Peyer's patch (tissue), 4 donors: ENCODE data around the gene TBC1D13. TPM values are rescaled to one million over a fixed set of nuclear protein-coding genes. Genes with fewer than 3 reads are reported as not detected.

ENCODE experiments used
- DNase-seq, 3 donors: peaks; one replicate each; pipeline ENCODE4 v3.0.0-alpha.2; 2017 to 2019
- H3K27ac ChIP-seq, 4 donors: fragments of 200-600 bp; sonication (generic); one replicate each; pipeline ENCODE4 v1.5.1; 2016 to 2019
- H3K27me3 ChIP-seq, 2 donors: fragments of 200-600 bp; sonication (generic); one replicate each; pipeline ENCODE4 v1.5.1; 2019
- H3K36me3 ChIP-seq, 3 donors: fragments of 200-600 bp; sonication (generic); one replicate each; pipeline ENCODE4 v1.5.1; 2016 to 2019
- H3K4me1 ChIP-seq, 4 donors: fragments of 200-600 bp; sonication (generic); one replicate each; pipeline ENCODE4 v1.5.1; 2016 to 2019
- H3K4me3 ChIP-seq, 4 donors: fragments of 200-600 bp; sonication (generic); 1 replicate in 3 of 4; 2 replicates in 1 of 4; pipeline ENCODE4 v1.5.1; 2016 to 2019; ENCODE audit warnings: mild to moderate bottlenecking in 1 of 4
- H3K9me3 ChIP-seq, 4 donors: fragments of 200-600 bp; sonication (generic); one replicate each; pipeline ENCODE4 v1.5.1; 2016 to 2019; ENCODE audit warnings: mild to moderate bottlenecking in 1 of 4
- POLR2A ChIP-seq, 2 donors: fragments of 450-650 bp; IDR thresholded peaks; one replicate each; pipeline ENCODE4 v1.5.1; 2017; ENCODE audit warnings: antibody characterized with exemption in 2 of 2, mild to moderate bottlenecking in 2 of 2, moderate library complexity in 2 of 2
- total RNA-seq, 4 donors: library from RNA; depleted of rRNA; stranded (reverse); fragments of >200 nt; gene quantifications; one replicate each; pipeline ENCODE4 v1.1.0, GENCODE V29; 2016
- TF ChIP-seq, protein P1 (sequence below), 6 experiments: fragments of 450-650 bp in 4 of 6; fragments of 200-600 bp in 2 of 6; sonication (generic) in 1 of 6; IDR thresholded peaks; one replicate each; pipeline ENCODE4 v1.5.1; 2017 to 2019; ENCODE audit warnings: antibody characterized with exemption in 6 of 6, mild to moderate bottlenecking in 3 of 6, moderate library complexity in 1 of 6

TBC1D13 gene
- total RNA-seq, 4 donors from 2014 or later = 26.8 to 48.7 (median 45.7) TPM

DNA sequence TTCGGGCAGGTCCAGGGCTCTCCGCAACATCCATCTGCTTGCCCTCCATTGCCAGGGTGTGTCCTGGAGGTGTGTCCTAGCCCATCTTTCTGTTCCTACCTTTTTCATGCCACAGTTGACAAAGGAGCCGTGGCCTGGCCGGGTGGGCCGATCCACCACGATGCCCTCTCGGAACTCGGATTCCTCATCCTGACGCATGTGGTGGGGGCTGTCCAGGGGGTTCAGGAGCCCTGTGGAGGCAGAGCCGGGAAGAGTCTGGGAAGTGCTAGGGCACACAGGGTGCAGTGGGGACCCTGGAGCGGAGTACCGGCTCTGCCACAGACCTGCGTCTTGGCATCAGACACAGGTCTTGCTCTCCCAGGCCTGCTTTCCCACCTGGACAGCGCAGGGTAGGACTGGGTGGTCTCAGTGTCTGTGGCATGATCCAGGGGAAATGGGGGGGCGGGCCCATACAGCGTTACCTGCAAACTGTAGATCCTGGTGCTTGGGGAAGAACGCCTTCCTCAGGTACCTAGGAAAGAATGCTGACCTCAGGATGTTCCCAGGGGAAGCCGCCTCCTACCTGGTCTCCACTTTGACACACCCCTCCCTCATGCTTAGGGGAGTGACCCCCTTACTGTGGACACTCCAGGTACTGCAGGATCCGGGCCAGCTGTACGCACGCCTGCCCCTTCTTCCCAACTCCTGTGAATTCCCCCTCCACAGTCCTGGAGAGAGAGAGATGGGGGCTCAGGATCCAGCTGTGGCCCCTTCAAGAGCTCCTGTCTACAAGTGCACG lies 39.1 kb downstream of the TBC1D13 start:
- H3K9me3 ChIP-seq = no peaks in the 10 kb centered on the region
- DNase-seq = no peak
- no peak overlapping the region for H3K27ac ChIP-seq
- no peak for TF ChIP-seq POLR2A (IDR thresholded peaks at IDR 0.05)
- TF ChIP-seq, protein P1, sequence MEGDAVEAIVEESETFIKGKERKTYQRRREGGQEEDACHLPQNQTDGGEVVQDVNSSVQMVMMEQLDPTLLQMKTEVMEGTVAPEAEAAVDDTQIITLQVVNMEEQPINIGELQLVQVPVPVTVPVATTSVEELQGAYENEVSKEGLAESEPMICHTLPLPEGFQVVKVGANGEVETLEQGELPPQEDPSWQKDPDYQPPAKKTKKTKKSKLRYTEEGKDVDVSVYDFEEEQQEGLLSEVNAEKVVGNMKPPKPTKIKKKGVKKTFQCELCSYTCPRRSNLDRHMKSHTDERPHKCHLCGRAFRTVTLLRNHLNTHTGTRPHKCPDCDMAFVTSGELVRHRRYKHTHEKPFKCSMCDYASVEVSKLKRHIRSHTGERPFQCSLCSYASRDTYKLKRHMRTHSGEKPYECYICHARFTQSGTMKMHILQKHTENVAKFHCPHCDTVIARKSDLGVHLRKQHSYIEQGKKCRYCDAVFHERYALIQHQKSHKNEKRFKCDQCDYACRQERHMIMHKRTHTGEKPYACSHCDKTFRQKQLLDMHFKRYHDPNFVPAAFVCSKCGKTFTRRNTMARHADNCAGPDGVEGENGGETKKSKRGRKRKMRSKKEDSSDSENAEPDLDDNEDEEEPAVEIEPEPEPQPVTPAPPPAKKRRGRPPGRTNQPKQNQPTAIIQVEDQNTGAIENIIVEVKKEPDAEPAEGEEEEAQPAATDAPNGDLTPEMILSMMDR (IDR thresholded peaks at IDR 0.05) = no peak
- no peaks in the 10 kb centered on the region for H3K27me3 ChIP-seq
- peaks cover 0 to 13% (median 11%) of the 10 kb centered on the region in 4 donors for H3K4me1 ChIP-seq
- peaks cover 0 to 61% (median 0%) of the 10 kb centered on the region in 3 donors for H3K36me3 ChIP-seq
- no peak overlapping the region for H3K4me3 ChIP-seq

DNA sequence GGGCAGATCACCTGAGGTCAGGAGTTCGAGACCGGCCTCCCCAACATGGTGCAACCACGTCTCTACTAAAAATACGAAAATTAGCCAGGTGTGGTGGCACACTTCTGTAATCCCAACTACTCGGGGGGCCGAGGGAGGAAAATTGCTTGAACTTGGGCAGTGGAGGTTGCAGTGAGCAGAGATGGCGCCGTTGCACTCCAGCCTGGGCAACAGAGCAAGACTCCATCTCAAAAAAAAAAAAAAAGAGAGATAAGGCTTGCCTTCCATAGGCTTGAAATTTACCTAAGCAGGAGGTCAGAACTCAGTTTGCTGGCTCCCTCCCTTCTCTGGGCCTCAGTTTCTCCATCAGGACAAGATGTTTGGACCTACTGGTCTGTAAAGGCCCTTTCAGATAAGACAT lies 41.2 kb downstream of the TBC1D13 start:
- Histone ChIP-seq H3K9me3 (no peaks in the 10 kb centered on the region), H3K4me1 (peaks cover 0 to 13% (median 11%) of the 10 kb centered on the region in 4 donors), H3K27me3 (no peaks in the 10 kb centered on the region), H3K27ac (no peak overlapping the region), H3K36me3 (peaks cover 0 to 40% (median 0%) of the 10 kb centered on the region in 3 donors), H3K4me3 (no peak overlapping the region)
- no peak for DNase-seq
- TF ChIP-seq POLR2A (IDR thresholded peaks at IDR 0.05) = no peak
- TF ChIP-seq, protein P1 (IDR thresholded peaks at IDR 0.05) = no peak

DNA sequence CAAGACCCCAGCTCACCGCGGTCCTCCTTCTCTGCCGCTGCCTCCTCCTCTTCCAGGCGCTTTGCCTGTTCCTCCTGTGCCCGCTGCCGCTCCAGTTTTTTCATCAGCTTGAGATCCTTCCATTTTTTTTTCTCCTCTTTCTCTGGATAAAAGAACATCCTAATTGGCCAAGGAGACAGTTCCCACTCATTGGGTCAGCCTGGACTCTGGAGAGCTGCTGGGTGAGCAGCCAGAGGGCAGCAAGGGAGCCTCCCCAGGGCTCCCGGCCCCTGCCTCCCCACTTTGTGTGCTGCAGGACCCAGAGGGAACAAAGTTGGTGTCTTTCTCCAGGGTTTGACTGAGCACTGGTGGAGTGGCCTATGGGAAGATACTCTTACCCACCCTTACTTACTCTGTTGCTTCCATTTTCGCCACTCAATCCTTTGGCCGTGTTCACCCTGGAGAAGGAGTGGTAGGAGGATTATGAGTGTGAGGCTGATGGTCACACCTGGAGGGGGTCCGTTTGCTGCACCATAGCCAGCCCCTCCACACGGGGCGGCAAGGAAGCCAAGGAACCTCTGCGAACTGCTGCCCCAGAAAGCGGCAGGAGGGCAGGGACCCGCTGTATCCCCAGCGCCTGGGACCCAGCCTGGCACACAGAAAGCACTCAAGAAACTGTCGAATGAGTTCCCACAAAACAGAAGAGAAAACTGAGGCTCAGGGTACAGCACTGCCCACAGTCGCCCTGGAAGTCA lies 41.8 kb downstream of the TBC1D13 start:
- peaks cover 0 to 13% (median 11%) of the 10 kb centered on the region in 4 donors for H3K4me1 ChIP-seq
- H3K27ac ChIP-seq = peak overlapping the region; percentile 74 to 87 (median 74)
- H3K36me3 ChIP-seq = peaks cover 0 to 34% (median 0%) of the 10 kb centered on the region in 3 donors
- no peaks in the 10 kb centered on the region for H3K9me3 ChIP-seq
- DNase-seq = no peak
- H3K27me3 ChIP-seq = no peaks in the 10 kb centered on the region
- TF ChIP-seq POLR2A (IDR thresholded peaks at IDR 0.05) = no peak
- TF ChIP-seq, protein P1 (IDR thresholded peaks at IDR 0.05) = no peak
- peak overlapping the region; percentile 78 to 99 (median 88) for H3K4me3 ChIP-seq

DNA sequence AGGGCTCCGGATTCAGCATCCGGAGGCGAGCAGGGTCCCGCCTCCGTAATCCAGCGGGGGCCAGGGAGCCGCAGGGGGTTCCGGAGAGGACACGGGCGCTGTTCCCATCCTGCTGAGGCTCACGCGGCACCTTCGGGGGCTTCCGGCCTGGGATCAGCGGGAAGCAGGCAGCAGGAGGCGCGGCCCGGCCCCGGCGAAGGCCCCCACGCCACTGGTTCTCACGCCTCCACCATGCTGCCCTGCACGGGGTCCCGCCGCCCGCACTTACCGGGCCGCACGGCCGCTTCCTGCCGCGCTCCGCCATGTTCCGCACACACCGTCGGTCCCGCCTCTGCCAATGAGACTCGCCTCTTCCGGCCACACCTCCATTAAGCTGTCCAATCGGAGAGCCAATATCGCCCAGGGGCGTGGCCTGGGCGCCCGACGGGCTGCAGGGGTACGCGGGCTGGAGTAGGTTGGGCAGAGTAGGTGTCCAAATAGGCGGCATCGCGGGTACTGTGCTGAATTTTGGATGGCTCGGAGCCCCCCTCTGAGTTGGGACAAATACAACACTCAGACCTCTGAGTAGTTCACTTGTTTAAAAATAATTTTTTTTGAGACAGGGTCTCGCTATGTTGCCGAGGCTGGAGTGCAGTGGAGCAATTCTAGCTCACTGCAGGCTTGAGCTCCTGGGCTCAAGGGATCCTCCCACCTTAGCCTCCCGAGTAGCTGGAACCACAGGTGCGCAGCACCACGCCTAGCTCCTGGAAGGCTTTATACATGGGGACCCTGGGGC lies 42.6 kb downstream of the TBC1D13 start, which contains the start of gene SPOUT1:
Gene SPOUT1 (minus strand): TSS at position 318 of the 775 bp plus-strand sequence. CDS start 14 bp downstream, at position 304.
- DNase-seq = peak; percentile 93 to 97 (median 96)
- peak within 1 kb of the TSS; percentile 74 to 87 (median 74) for H3K27ac ChIP-seq

More for the DNA sequence above, 42.6 kb downstream of the TBC1D13 start, which contains the start of gene SPOUT1:
- Histone ChIP-seq H3K36me3 (peaks cover 0 to 26% (median 0%) of the 10 kb centered on the region in 3 donors), H3K4me1 (peaks cover 0 to 13% (median 11%) of the 10 kb centered on the region in 4 donors), H3K9me3 (no peaks in the 10 kb centered on the region), H3K4me3 (peak within 1 kb of the TSS; percentile 78 to 99 (median 88)), H3K27me3 (no peaks in the 10 kb centered on the region)
- TF ChIP-seq POLR2A (IDR thresholded peaks at IDR 0.05) = peak; percentile 23 to 59
- TF ChIP-seq, protein P1 (IDR thresholded peaks at IDR 0.05) = no peak
